HCT116 (cell line): ENCODE measurements around the gene SPEF1.

Experiments used
- CEBPB ChIP-seq: IDR thresholded peaks from 2 replicates; pipeline ENCODE4 v1.6.1; 2012; ENCODE audit warnings: low read depth
- ELF1 ChIP-seq: IDR thresholded peaks from 2 replicates; pipeline ENCODE4 v1.6.1; 2012; ENCODE audit warnings: low read depth, borderline replicate concordance
- JUND ChIP-seq: IDR thresholded peaks from 2 replicates; pipeline ENCODE4 v1.6.1; 2012
- POLR2A ChIP-seq: IDR thresholded peaks from 2 replicates; pipeline ENCODE4 v1.7.0; 2011; ENCODE audit warnings: borderline replicate concordance; ENCODE audit not compliant: insufficient read depth, insufficient read length; ENCODE audit errors: extremely low read depth
- RAD21 ChIP-seq: IDR thresholded peaks from 2 replicates; pipeline ENCODE4 v1.6.1; 2012; ENCODE audit warnings: low read depth, mild to moderate bottlenecking
- TF ChIP-seq, protein P1 (sequence below), 3 experiments: fragments of 200-600 bp in 1 of 3; sonication (generic) in 1 of 3; IDR thresholded peaks in 2 of 3; conservative IDR thresholded peaks in 1 of 3; 2 replicates each; pipeline ENCODE4 v1.5.1; 2012 to 2017; ENCODE audit warnings: low read depth in 2 of 3, low read length in 2 of 3, antibody characterized with exemption in 1 of 3, borderline replicate concordance in 1 of 3, control low read depth in 1 of 3, mild to moderate bottlenecking in 1 of 3, mixed read lengths in 1 of 3, mixed run types in 1 of 3, moderate library complexity in 1 of 3; ENCODE audit not compliant: insufficient read depth in 1 of 3

- TF ChIP-seq ELF1 (no peak), JUND (no peak), POLR2A (no peak), RAD21 (no peak), CEBPB (no peak)
- TF ChIP-seq, protein P1, sequence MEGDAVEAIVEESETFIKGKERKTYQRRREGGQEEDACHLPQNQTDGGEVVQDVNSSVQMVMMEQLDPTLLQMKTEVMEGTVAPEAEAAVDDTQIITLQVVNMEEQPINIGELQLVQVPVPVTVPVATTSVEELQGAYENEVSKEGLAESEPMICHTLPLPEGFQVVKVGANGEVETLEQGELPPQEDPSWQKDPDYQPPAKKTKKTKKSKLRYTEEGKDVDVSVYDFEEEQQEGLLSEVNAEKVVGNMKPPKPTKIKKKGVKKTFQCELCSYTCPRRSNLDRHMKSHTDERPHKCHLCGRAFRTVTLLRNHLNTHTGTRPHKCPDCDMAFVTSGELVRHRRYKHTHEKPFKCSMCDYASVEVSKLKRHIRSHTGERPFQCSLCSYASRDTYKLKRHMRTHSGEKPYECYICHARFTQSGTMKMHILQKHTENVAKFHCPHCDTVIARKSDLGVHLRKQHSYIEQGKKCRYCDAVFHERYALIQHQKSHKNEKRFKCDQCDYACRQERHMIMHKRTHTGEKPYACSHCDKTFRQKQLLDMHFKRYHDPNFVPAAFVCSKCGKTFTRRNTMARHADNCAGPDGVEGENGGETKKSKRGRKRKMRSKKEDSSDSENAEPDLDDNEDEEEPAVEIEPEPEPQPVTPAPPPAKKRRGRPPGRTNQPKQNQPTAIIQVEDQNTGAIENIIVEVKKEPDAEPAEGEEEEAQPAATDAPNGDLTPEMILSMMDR (IDR thresholded peaks at IDR 0.05 in 2 of 3, conservative IDR thresholded peaks at IDR 0.05 in 1 of 3; ENCODE audit: borderline replicate concordance in 1 of 3, insufficient read depth in 1 of 3, low read depth in 2 of 3, low read length in 2 of 3) = no peak
These were observed 20.6 kb upstream of the SPEF1 start for GRCh38 chr20:3801846-3802245.
